IPS-18c (cell line): ENCODE measurements around the gene EIF1AD.
"Not testable (repeated sequence)": the region's sequence is repeated elsewhere in the genome, so short reads cannot be mapped to it uniquely, and the experiment has no call there.

ENCODE experiments used
- H3K4me3 ChIP-seq: 2 replicates; pipeline ENCODE4 v1.7.0; 2013; ENCODE audit warnings: low read depth, mild to moderate bottlenecking, low read length, moderate library complexity; ENCODE audit not compliant: insufficient read depth
- H3K9me3 ChIP-seq: one replicate; pipeline ENCODE4 v1.6.1; 2013; ENCODE audit warnings: mild to moderate bottlenecking, low read length, moderate library complexity; ENCODE audit not compliant: control insufficient read depth, insufficient read depth

EIF1AD gene

DNA sequence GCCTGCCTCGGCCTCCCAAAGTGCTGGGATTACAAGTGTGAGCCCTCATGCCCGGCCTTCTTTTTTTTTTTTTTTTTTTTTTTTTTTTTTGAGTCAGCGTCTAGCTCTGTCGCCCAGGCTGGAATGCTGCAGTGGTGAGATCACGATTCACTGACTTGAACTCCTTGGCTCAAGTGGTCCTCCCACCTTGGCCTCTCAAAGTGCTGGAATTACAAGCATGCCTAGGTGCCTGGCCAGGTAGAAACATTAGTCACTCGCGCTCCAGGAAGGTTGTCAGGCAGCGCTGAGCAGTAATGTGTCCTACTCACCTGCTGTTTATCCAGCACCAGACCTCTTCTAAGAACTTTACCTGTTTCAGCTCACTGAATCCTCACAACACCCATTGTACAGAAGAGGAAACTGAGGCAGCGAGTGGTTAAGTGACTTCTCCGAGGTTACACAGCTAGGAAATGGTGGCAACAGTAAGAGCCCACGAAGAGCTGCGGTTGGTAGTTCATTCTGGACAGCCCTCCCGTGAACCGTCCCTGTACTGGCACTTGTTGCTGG is 9.4 kb upstream of the EIF1AD start:
- H3K9me3 ChIP-seq: no peaks in the 10 kb centered on the region
- no peak overlapping the region for H3K4me3 ChIP-seq

DNA sequence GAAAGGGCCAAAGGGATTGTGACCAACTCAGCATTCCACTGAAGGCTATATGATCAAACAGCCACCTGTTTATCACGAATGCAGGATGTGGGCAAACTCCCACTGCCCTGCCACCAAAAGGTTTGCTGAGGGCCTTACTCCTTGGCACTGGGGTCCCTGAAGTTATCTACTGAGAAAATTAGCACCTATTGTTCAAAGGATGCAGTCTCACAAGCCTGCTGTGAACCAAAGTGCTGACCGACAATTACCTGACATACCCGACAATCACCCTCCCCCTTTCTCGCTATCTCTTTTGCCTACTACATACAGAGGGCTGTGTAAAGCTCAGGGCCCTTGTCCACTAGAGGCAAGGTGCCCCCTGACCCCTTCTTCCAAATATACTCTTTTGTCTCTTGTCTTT is 8.1 kb upstream of the EIF1AD start:
- not testable (repeated sequence) for H3K9me3 ChIP-seq, H3K4me3 ChIP-seq

DNA sequence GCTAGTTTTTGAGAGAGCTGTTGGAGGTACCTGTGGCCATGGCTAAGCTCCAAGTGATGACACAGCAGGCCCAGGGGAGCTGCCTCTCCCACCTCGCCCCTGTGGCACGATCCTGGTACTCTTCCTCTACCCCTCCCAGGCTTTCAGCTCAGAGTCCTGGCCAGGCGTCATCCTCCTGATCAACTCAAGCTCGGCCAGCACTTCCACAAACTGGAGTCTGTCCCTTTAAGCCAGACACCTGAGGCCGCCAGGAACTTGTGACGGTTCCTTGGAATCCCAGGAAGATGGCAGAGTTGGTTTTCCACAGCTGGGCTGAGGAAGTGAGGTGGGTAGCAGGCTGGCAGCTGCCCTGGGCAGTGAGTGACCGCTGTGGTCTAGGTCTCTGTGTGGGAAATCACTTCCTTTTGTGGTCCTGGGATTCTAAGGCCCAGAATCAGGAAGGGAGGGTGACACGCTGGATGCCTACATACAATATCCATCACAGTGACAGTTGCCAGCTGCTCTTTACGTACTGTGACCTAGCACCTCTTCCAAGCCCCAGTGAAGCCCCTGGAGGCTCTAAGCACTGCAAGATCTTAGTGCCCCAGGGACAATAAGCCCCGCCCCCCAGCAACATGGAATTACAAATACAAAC is 6.6 kb upstream of the EIF1AD start:
- H3K4me3 ChIP-seq: no peak overlapping the region
- no peaks in the 10 kb centered on the region for H3K9me3 ChIP-seq

DNA sequence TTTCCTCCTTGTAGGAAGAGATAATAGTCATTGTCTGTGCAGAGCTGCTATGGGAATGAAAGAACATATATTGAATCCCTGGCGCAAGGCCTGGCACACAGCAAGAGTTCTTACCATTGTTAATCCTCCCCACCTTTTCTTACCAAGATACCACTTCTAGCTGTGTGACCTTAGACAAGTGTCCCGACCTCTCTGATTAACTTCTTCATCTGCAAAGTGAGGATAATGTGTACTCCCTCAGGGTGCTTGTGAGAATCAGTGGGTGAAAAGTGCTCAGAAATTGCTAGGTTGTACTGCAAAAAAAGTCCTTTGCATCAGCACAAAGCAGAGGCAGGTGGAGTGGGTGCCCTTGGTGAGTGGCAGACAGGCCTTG is 6.1 kb upstream of the EIF1AD start:
- no peak overlapping the region for H3K4me3 ChIP-seq

DNA sequence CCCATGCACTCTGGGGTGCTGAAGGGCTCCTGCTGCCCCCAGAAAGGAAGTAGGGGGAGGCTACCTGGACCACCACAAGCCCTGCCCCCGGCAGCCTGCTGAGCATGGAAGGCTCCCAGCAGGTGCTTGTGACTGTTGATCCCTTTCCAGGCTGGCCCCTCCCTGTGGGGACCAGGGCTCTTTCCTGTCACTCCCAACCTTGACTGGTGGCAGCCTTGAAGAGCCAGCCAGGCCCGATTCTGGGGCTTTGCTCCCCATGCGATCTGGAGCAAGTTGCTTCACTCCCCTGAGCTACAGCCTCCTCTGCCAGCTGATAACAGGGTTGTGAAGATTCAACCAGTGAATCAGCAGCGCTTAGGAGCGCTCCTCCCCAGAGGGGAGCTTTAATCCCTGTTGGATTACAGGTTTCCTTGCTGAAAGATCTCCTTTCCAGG is 5.3 kb upstream of the EIF1AD start:
- no peaks in the 10 kb centered on the region for H3K9me3 ChIP-seq
- no peak overlapping the region for H3K4me3 ChIP-seq

More for the DNA sequence above, 6.1 kb upstream of the EIF1AD start:
- H3K9me3 ChIP-seq: no peaks in the 10 kb centered on the region

GRCh38 chr11:66006891-66007176 is 4.9 kb upstream of the EIF1AD start:
- no peaks in the 10 kb centered on the region for H3K9me3 ChIP-seq
- no peak overlapping the region; the same call in 1 of the 2 replicates for H3K4me3 ChIP-seq

DNA sequence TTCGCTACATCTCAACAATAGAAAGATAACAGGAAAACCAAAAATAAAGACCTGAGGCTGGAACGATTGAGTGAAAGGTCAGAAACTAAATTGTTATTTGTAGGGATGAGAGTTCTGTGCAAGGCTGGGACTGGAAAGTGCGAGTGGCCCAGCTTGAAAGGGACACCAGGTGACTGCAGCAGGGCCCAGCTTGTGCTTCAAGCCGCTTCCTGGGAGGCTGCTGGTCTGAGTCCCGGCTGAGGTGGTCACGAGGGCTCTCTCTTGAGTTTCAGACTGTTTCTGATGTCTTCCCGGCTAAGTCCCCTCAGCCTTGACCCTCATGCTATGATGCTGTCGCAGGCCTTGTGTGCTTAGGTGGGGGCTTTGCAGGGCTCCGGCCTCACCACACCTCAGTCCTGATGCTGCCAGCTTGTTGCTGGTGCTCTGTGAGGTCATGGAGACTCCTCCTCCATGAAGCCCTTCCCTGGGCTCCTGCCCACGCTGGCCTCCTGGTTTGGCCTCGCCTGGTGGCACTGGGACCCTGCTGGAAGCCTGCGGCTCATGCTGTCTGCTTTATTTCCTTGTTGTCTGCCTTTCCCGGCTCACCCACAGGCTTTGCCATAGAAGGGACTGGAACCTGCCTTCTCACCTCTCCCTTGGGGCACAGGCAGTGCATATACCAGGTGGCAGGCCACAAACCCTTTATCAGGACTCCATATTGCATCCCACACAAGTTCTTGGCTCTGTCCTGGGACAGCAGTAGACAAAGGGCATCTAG is 4.4 kb upstream of the EIF1AD start:
- Histone ChIP-seq H3K4me3 (no peak overlapping the region; the same call in 1 of the 2 replicates), H3K9me3 (no peaks in the 10 kb centered on the region)

GRCh38 chr11:66004186-66004585 is 2.2 kb upstream of the EIF1AD start:
- Histone ChIP-seq H3K4me3 (no peak overlapping the region), H3K9me3 (no peaks in the 10 kb centered on the region)

DNA sequence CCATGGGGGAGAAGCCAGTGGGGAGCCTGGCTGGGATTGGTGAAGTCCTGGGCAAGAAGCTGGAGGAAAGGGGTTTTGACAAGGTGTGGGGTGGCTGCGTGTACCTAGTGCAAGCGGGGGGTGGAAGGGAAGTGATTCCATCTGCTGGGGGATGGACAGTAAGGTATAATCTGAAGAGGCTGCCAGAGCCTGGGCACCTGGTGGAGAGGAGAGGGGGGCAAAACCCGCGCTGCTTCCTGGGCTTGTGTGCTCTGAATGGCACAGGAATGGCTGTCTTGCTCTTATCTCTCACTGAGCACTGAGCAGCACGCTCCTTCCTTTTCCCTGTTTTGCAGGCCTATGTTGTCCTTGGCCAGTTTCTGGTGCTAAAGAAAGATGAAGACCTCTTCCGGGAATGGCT is 1.3 kb upstream of the EIF1AD start:
- no peaks in the 10 kb centered on the region for H3K9me3 ChIP-seq
- peak overlapping the region; percentile 100 for H3K4me3 ChIP-seq

GRCh38 chr11:66002648-66003225 is 780 bp upstream of the EIF1AD start:
- Histone ChIP-seq H3K9me3 (no peaks in the 10 kb centered on the region), H3K4me3 (peak overlapping the region; percentile 100)

DNA sequence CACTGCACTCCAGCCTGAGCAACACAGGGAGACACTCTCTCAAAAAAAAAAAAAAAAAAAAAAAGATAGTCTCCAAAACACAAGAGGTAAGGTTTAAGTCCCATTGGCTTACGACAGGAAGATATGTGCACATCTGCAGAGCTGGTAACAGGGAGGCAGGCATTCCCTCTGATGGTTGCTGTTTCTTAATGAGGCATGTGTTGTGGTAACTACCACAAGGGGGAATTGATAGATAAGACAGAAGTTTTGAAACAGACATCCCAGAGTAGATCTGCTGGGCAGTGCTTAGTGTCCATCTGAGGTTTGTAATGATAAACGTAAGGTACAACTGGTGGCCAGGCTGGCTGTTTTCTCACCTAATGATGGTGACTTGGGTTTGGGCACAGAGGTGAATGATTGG is 4.7 kb downstream of the EIF1AD start:
- Histone ChIP-seq H3K9me3 (no peaks in the 10 kb centered on the region), H3K4me3 (no peak overlapping the region)

- no peaks in the 10 kb centered on the region for H3K9me3 ChIP-seq
These were observed 9.9 kb downstream of the EIF1AD start for GRCh38 chr11:65992056-65992455.

GRCh38 chr11:65988791-65989592 is 13.0 kb downstream of the EIF1AD start:
- Histone ChIP-seq H3K4me3 (no peak overlapping the region), H3K9me3 (no peaks in the 10 kb centered on the region)

More at GRCh38 chr11:65992056-65992455, 9.9 kb downstream of the EIF1AD start:
- no peak overlapping the region for H3K4me3 ChIP-seq

GRCh38 chr11:65987336-65987735 is 14.6 kb downstream of the EIF1AD start:
- no peaks in the 10 kb centered on the region for H3K9me3 ChIP-seq
- H3K4me3 ChIP-seq: no peak overlapping the region

DNA sequence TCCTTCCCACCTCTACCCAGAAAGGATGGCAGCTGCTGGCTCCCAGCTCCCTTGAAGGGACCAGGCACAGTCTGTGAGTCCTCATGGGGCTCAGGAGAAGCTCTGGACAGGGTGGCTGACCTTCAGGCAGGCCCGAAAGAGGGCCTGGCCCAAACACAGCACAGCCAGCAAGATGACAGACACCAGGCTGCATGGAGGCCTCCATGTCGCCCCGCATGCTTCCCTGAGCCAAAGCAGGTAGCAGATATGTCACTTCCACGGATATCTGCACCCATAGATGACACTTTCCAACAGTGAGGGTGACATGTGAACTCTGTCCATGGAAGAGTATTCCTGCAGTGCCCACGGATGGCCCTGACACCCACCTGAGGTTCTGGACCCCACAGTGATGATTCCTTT is 18.4 kb downstream of the EIF1AD start:
- no peak overlapping the region for H3K4me3 ChIP-seq
- no peaks in the 10 kb centered on the region for H3K9me3 ChIP-seq

GRCh38 chr11:65982824-65983588 is 19.0 kb downstream of the EIF1AD start:
- H3K4me3 ChIP-seq: no peak overlapping the region
- no peaks in the 10 kb centered on the region for H3K9me3 ChIP-seq
